T1000 (cell line): Measurements from ENCODE around the gene MEF2B.

Experiments
- DNase-seq: peaks from one replicate; lab custom pipeline; 2025; ENCODE audit warnings: mixed read lengths; lab: John Stamatoyannopoulos, UW

Gene MEF2B

GRCh38 chr19:19098703-19099632 lies 71.1 kb downstream of the MEF2B start:
- DNase-seq, result no peak

GRCh38 chr19:19098084-19098702 lies 71.9 kb downstream of the MEF2B start:
- no peak for DNase-seq

DNA sequence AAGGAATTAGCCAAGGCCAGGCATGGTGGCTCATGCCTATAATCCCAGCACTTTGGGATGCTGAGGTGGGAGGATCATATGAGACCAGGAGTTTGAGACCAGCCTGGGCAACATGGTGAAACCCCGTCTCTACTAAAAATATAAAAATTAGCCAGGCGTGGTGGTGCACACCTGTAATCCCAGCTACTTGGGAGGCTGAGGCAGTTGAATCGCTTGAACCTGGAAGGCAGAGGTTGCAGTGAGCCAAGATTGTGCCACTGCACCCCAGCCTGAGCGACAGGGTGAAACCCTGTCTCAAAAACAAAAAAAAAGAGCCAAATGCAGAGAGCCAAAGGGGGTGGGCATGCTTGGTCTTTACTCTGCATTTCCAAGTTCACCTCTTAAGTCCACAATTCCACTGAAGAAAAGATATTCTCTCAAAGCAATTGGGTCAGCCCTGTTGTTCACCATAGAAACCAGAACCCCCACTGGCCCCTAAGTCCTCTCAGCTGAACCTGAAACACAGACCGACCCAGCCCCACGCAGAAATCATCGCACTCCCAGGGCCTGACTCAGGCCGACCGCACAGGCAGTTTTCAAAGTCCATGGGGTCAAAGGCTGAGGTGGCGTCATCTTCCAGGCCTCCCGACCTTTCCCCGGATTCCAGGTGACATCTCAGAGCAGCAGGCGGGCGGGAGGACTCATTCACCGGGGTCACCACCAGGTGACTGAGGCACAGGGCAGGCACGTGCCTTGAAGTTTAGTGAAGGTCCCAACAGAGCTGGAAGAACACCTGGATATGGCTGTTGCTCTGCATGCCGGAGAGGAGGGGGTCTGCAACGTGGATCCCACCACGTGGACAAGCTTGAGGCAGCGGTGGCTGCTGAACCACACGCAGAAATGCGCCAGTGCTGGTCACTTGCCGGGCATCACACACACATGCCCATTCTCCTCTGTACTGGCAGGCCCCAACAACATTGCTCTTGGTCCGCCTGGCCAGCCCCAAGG lies 73.1 kb downstream of the MEF2B start:
- no peak for DNase-seq

GRCh38 chr19:19095691-19096090 lies 74.4 kb downstream of the MEF2B start:
- DNase-seq, result no peak
